Small intestine (tissue), 7 donors: ENCODE measurements around the gene SDC4. TPM values are rescaled to one million over a fixed set of nuclear protein-coding genes. Genes with fewer than 3 reads are reported as not detected.

Experiments used
- DNase-seq, 2 donors: peaks; one replicate each; pipeline versions ENCODE4 v3.0.0 to v3.0.0-alpha.2; 2013
- FAIRE-seq: peaks from 2 replicates; lab custom pipeline; 2012; peaks lifted over from hg19 to GRCh38; lab: Jason Lieb, UNC
- H3K27ac ChIP-seq, 3 donors: one replicate each; pipeline ENCODE4 v1.5.1; 2013; ENCODE audit warnings: low read length in 2 of 3, mild to moderate bottlenecking in 2 of 3, control low read depth in 1 of 3, inconsistent platforms in 1 of 3, low read depth in 1 of 3, moderate library complexity in 1 of 3
- H3K27me3 ChIP-seq, 3 donors: one replicate each; pipeline ENCODE4 v1.6.1; 2013; ENCODE audit warnings: low read length in 3 of 3, inconsistent platforms in 1 of 3; ENCODE audit not compliant: control insufficient read depth in 3 of 3, insufficient read depth in 3 of 3
- H3K36me3 ChIP-seq, 3 donors: one replicate each; pipeline ENCODE4 v1.6.1; 2013; ENCODE audit warnings: low read length in 3 of 3, inconsistent platforms in 1 of 3, low read depth in 1 of 3, mild to moderate bottlenecking in 1 of 3, moderate library complexity in 1 of 3; ENCODE audit not compliant: control insufficient read depth in 3 of 3, insufficient read depth in 2 of 3
- H3K4me1 ChIP-seq, 3 donors: one replicate each; pipeline ENCODE4 v1.6.1; 2013; ENCODE audit warnings: low read length in 2 of 3, inconsistent platforms in 1 of 3, low read depth in 1 of 3, mild to moderate bottlenecking in 1 of 3, moderate library complexity in 1 of 3; ENCODE audit not compliant: control insufficient read depth in 3 of 3, insufficient read depth in 2 of 3
- H3K4me3 ChIP-seq, 3 donors: one replicate each; pipeline ENCODE4 v1.5.1; 2013; ENCODE audit warnings: low read length in 3 of 3, control low read depth in 1 of 3, inconsistent platforms in 1 of 3, low read depth in 1 of 3, mild to moderate bottlenecking in 1 of 3, moderate library complexity in 1 of 3
- H3K9me3 ChIP-seq, 2 donors: one replicate each; pipeline ENCODE4 v1.6.1; 2013; ENCODE audit warnings: low read depth in 1 of 2, low read length in 1 of 2; ENCODE audit not compliant: control insufficient read depth in 2 of 2, insufficient read depth in 1 of 2
- WGBS, 3 donors: extraction: QIAGEN DNeasy Blood & Tissue Kit; methylation state at CpG; one replicate each; pipeline ENCODE4 v1.1.7; 2013; 5-methylcytosine and 5-hydroxymethylcytosine counted together
- polyA plus RNA-seq, 4 donors: library from polyadenylated mRNA; stranded (reverse) in 3 of 4; unstranded in 1 of 4; fragments of 200-250 nt in 3 of 4; fragments of 120-200 nt in 1 of 4; gene quantifications; one replicate each; pipeline versions ENCODE4 v1.2.1 to v1.2.3, GENCODE V29; 2013
- donor health status: healthy with polysubstance abuse.
- donor health status: control.
- donor health status: control.
- donor health status: Bipolar disorder and iron deficiency.
- donor health status: healthy.

SDC4 gene
- polyA plus RNA-seq, 4 donors, result 14.3 to 95.8 (median 23.5) TPM

DNA sequence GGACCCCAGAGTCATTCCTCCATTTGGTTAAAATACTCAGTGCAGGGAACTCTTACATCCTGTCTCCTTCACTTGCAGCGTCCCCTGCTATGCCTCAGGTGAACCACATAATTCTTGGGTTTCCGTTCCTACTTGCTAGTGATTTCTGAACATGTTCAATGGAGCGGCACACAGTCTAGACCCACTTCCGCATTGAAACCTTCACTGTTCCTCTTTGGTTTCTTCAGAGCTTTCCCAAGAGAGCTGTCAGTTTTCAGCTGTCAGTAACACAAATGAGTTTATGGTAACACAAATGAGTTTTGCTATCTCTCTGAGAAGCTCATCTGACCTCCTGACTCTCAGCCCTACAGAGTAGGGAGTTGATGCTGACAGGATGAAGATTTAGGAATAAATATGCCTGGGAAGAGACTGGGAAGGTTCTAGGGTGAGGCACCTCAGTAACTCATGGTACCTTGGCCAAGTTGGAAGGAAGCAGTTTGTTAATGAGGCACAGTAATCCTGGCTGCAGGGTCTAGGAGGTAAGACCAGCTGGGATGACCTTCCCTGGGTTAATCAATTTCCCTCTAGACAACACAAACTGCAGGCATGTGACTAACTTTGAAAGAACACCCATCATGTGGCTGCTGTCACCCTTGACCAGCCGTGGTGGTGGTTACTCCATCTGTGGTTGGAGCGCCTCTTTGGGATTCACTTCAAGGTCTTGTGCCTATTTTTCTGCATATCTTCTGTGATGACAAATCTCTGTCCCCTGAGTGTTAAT, 20.2 kb upstream of the SDC4 start:
- Histone ChIP-seq H3K4me3 (no peak overlapping the region), H3K27ac (peak overlapping the region in 2 of 3 donors; percentile 10 to 24), H3K36me3 (peaks cover 4 to 30% (median 13%) of the 10 kb centered on the region in 3 donors), H3K4me1 (peaks cover 3 to 21% (median 7%) of the 10 kb centered on the region in 3 donors), H3K9me3 (no peaks in the 10 kb centered on the region), H3K27me3 (no peaks in the 10 kb centered on the region)
- no peak for FAIRE-seq
- WGBS, 3 donors, result 63 to 91% (median 71%) methylated on average over 6 of the region's 6 CpGs
- DNase-seq, result peak in 1 of 2 donors; percentile 45

DNA sequence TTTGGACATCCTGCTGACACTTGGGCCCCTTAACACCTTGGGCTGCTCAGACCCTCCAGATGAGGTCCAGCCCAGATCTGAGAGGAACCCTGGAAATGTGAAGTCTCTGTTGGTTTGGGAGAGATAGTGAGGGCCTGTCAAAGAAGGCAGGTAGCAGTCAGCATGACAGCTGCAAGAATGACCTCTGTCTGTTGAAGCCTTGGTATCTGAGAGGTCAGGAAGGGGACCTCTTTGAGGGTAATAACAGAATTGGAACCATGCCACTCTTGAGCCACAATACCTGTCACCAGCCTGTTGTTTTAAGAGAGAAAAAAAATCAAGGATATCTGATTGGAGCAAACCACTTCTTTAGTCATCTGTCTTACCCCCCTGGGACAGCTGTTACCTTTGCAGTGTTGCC, 18.9 kb upstream of the SDC4 start:
- H3K4me1 ChIP-seq, result peaks cover under 1 to 18% (median 3%) of the 10 kb centered on the region in 3 donors
- no peaks in the 10 kb centered on the region for H3K9me3 ChIP-seq
- peaks cover 4 to 27% (median 13%) of the 10 kb centered on the region in 3 donors for H3K36me3 ChIP-seq
- no peak overlapping the region for H3K27ac ChIP-seq
- no peak overlapping the region for H3K4me3 ChIP-seq
- no peaks in the 10 kb centered on the region for H3K27me3 ChIP-seq
- FAIRE-seq (no peak), DNase-seq (no peak)

- H3K27me3 ChIP-seq, result no peaks in the 10 kb centered on the region
- no peak overlapping the region for H3K4me3 ChIP-seq
- FAIRE-seq (no peak), DNase-seq (no peak)
- H3K36me3 ChIP-seq, result peaks cover 4 to 27% (median 13%) of the 10 kb centered on the region in 3 donors
- no peaks in the 10 kb centered on the region for H3K9me3 ChIP-seq
- H3K27ac ChIP-seq, result no peak overlapping the region
- peaks cover 0 to 23% (median 3%) of the 10 kb centered on the region in 3 donors for H3K4me1 ChIP-seq
- WGBS, 3 donors, result 86 to 92% (median 89%) methylated on average over 11 of the region's 11 CpGs
These were observed 18.4 kb upstream of the SDC4 start for GRCh38 chr20:45366631-45367030.

- H3K36me3 ChIP-seq, result peaks cover 4 to 27% (median 13%) of the 10 kb centered on the region in 3 donors
- FAIRE-seq, result no peak
- WGBS, 3 donors, result 84 to 93% (median 88%) methylated on average over 1 of the region's 1 CpG
These were observed 18.0 kb upstream of the SDC4 start for GRCh38 chr20:45366192-45366591.

GRCh38 chr20:45365444-45365970, 17.3 kb upstream of the SDC4 start:
- Histone ChIP-seq H3K4me1 (peaks cover 0 to 24% (median 0%) of the 10 kb centered on the region in 3 donors), H3K36me3 (peaks cover 4 to 27% (median 13%) of the 10 kb centered on the region in 3 donors), H3K9me3 (no peaks in the 10 kb centered on the region), H3K27ac (no peak overlapping the region), H3K4me3 (no peak overlapping the region), H3K27me3 (no peaks in the 10 kb centered on the region)
- WGBS, 3 donors, result 94 to 96% (median 94%) methylated on average over 5 of the region's 5 CpGs
- DNase-seq (no peak), FAIRE-seq (no peak)

More at GRCh38 chr20:45366192-45366591, 18.0 kb upstream of the SDC4 start:
- Histone ChIP-seq H3K27me3 (no peaks in the 10 kb centered on the region), H3K9me3 (no peaks in the 10 kb centered on the region), H3K27ac (no peak overlapping the region), H3K4me3 (no peak overlapping the region), H3K4me1 (peaks cover 0 to 24% (median 1%) of the 10 kb centered on the region in 3 donors)
- no peak for DNase-seq

DNA sequence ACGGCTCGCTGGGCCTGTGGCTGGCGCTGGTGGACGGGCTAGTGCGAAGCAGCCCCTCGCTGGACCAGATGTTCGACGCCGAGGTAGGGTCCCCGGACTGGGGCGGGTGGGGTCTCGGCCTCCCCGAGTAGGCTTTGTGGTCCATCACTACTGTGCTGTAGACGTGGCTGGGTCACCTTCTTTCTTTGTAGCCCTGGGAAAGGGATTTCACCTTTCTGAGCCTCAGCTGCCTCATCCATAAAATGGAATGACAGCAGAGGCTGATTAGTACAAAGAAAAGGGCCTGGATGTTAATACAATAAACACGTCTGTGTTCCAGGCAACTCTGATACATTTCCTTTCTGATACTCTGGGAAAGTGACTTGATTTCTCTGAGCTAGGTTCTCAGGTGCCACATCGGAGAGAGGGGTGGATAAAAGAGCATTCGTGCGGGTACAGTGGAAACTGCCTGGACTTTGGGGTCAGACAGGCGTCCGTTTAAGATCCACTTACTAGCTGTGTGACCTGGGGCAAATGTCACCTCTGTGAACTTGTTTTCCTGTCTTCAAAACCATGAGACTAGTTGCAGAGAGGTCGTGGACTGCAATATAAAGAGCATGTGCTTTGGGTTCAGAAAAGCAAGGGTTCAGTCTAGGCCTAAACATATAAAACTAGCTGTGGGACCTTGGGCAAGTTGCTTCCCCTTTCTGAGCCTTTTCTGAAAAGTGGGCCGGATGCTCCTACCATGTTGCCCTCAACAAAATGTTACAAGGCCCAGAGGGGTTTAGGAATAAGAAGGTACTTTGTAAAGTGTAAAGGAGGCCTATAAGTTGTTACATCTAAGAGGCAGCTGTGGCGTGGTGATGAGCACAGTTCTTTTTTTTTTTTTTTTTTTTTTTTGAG, 15.6 kb upstream of the SDC4 start:
- Histone ChIP-seq H3K27me3 (no peaks in the 10 kb centered on the region), H3K4me3 (peak overlapping the region; percentile 81 to 91 (median 85)), H3K9me3 (no peaks in the 10 kb centered on the region), H3K27ac (peak overlapping the region in 2 of 3 donors; percentile 99), H3K36me3 (peaks cover 4 to 27% (median 13%) of the 10 kb centered on the region in 3 donors), H3K4me1 (peaks cover 2 to 32% (median 7%) of the 10 kb centered on the region in 3 donors)
- 17 to 20% (median 19%) methylated on average over 19 to 23 of the region's 23 CpGs for WGBS, 3 donors
- no peak for DNase-seq
- FAIRE-seq, result no peak

DNA sequence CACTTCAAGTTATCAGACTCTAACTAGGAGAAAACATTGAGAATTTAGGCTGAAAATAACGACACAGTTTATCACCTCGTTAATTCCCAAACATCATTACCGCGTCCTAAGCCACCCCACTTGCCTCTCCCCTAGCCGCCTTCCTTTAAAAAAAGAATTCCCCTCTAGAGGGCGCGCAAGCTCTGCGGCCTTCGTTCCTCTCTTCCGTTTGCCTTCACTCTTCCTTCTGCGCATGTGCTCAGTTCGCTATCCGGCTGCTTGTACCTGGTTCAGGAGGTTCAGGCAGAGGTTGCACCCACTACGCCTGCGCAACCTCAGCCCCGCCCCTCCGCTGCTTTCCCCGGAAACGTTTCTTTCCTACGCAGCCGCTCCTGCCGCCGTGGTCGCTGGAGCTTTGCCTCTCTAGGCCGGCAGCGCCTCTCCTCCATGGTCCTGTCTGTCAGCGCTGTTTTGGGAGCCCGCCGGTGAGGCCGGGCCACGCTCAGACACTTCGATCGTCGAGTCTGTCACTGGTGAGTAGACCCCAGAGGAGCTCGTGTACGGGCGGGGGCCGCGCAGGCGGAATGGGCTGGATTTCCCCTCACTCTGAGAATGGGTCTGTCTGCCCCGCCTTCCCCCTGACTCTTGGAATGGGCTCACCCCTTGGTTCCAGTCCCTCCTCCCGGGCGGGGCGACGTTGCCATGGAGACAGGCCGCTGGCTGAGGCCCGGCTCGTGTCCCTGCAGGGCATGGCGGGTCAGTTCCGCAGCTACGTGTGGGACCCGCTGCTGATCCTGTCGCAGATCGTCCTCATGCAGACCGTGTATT, 14.8 kb upstream of the SDC4 start, which contains the start of gene SYS1:
Gene SYS1 (plus strand): TSS at position 353 of the 807 bp plus-strand sequence. CDS start 376 bp downstream, at position 729.
- 0 to 1% (median 0%) methylated on average over 53 to 55 of the region's 55 CpGs for WGBS, 3 donors
- peak within 1 kb of the TSS; percentile 81 to 91 (median 85) for H3K4me3 ChIP-seq
- H3K9me3 ChIP-seq, result no peaks in the 10 kb centered on the region
- FAIRE-seq, result no peak
- H3K4me1 ChIP-seq, result peaks cover 2 to 40% (median 8%) of the 10 kb centered on the region in 3 donors
- DNase-seq, result peak; percentile 99
- peaks cover 4 to 22% (median 12%) of the 10 kb centered on the region in 3 donors for H3K36me3 ChIP-seq
- peak within 1 kb of the TSS; percentile 98 to 99 (median 99) for H3K27ac ChIP-seq
- no peaks in the 10 kb centered on the region for H3K27me3 ChIP-seq
